ENCODE results near the gene PSME4.

- no peak for TF ChIP-seq CTCF (IDR thresholded peaks at IDR 0.05)
- TF ChIP-seq EZH2 (IDR thresholded peaks at IDR 0.05; ENCODE audit: borderline replicate concordance, insufficient read depth, low read depth, low read length, poor library complexity, severe bottlenecking) = no peak
Observed at GRCh38 chr2:53933329-53933728, 37.5 kb downstream of the PSME4 start.
